Smooth muscle cell of the brain vasculature (primary cell): ENCODE results near the gene PRKRIP1.
"Not testable (repeated sequence)": the region's sequence is repeated elsewhere in the genome, so short reads cannot be mapped to it uniquely, and the experiment has no call there.

ENCODE experiments used
- DNase-seq: peaks from one replicate; pipeline ENCODE4 v3.0.0-alpha.2; 2012; ENCODE audit warnings: low read depth, low spot score

The PRKRIP1 gene

DNA sequence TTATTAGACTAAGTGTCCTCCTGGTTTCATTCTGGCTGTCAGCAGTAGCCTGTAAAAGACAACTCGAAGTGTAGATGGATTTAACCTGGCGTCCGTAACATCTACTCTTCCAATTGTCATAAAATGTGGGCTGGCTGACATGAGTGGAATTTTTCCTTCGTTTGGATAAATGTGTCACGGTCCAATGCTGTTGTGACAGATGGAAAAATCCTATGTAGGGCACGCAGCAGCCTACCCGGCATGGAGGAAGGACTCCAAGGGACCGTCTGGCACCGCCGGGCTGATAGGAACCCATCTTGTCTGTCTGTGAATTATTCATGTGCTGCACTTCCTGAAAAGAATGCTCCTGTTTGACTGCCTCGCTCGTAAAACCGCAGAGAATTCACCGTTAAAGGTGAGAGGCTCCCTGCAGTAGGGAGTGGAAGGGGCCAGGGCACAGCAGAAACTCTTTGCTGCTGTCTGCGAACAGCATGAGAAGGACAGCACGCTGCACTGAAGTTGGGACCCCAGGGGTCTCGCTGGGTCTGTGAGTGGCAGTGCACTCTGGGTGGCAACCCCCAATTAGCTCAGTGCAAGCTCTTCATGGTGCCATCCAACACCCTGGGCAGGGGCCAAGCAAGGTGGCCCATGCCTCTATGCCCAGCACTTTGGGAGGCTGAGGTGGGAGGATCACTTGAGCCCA is 35.6 kb downstream of the PRKRIP1 start:
- DNase-seq = no peak

DNA sequence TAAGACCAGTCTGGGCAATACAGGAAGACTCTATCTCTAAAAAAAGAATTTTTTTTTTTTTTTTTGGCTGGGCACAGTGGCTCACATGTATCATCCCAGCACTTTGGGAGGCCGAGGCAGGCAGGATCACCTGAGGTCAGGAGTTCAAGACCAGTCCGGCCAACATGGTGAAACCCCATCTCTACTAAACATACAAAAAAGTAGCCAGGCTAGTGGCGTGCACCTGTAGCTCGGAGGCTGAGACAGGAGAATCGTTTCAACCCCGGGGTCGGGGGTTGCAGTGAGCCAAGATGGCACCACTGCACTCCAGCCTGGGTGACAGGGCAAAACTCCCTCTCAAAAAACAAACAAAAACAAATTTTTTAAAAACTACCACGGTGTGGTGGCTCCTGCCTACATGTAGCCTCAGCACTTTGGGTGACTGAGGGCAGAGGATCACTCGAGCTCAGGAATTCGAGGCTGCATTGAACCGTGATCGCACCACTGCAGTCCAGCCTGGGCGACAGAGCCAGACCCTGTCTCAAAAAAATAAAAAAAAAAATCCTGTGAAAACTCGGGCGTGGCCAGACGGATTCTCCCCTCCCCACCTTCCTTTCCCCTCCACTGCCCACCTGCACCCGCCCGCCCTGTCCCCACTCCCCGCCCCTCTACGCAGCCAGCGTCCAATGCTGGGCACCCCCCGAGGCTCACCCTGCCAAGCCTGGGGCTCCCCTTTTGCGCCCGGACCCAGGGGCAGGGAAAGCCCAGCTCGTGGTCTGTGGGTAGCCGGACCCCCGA is 36.5 kb downstream of the PRKRIP1 start:
- DNase-seq = no peak

DNA sequence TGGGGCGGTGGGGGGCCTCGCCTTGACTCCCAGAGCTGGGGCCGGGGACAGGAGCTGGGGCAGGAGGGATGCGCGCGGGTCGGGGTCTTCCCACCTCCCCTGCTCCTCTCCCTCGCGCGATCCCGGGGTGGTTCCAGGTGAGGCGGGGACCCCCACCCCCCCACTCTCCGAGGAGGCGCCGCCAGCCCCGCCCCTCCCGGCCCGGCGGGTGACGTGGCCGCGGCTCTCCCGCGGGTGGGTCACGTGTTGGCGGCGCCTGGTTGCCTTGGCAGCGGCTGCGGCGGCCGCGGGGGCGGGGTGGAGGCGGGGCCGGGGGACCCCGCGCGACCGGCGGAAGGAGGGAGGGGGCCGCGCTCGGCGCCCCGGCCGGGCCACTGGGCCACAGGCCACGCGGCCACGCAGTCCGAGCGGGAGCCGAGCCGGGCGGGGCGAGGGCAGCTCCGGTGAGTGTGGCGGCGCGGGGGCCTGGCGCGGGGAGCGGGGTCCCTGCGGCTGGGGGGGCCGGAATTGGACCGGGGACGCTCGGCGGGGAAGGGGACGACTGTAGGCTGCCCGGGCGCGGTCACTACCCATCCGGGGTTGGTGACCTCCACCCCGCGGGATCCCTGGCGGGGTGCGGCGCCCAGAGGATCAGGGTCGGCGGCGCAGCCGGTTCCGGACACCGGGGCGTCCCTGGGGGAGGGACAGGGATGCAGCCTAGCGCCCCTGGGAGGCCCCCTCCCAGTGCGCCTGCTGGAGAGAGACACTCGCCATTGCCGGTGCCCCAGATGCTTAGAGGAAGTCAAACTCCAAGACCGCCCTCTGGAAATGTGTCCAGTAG is 37.3 kb downstream of the PRKRIP1 start, which contains the start of gene ORAI2:
Gene ORAI2, plus strand, starts transcription at position 357 of the 820 bp plus-strand sequence. CDS start 5,382 bp downstream, outside the sequence.
- DNase-seq = no peak

DNA sequence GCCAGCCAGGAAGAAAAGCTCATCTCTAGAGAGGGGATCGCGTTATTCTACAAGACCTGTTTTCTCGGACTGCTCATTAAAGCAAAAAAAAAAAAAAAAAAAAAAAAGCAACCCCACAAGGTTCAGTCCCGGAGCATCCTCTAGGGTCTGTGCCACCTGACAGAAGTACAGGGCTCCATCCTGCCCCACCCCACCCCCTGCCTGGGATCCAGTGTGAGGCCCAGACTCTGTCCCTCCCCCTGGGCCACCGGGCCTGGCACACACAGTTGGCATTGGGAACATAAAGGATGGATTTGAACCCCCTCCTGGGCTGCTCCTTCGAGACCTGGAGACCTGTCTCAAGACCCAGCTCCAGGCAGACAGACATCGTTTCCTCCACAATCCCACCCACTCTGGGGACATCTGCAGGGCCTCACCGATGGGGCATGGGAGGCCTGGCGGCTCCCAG is 37.9 kb downstream of the PRKRIP1 start:
- DNase-seq = no peak

DNA sequence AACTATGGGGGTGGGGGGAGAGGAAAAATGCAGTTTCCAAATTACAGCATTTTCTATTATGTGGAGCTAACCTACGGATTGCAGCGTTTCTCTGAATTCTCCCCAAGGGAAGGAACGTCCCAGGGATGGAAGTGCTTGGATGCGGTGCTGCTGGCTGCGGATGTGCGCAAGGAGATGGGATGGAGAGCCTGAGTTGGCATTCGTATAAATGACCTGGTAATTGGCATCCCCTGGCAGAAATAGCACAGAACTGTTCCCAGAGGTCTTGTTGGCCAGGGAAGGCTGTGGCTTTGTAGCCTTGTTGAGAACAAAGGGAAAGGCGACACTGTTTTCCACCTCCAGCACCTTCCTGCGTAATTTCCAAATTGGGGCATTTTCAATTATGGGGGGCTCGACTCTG is 40.0 kb downstream of the PRKRIP1 start:
- DNase-seq = no peak

GRCh38 chr7:102439963-102440795 is 44.0 kb downstream of the PRKRIP1 start:
- peak; percentile 21 for DNase-seq

GRCh38 chr7:102444961-102445673 is 49.0 kb downstream of the PRKRIP1 start:
- no peak for DNase-seq

- no peak for DNase-seq
Measured at GRCh38 chr7:102445674-102446071, 49.5 kb downstream of the PRKRIP1 start.

- no peak for DNase-seq
Measured at GRCh38 chr7:102446387-102447156, 50.4 kb downstream of the PRKRIP1 start.

DNA sequence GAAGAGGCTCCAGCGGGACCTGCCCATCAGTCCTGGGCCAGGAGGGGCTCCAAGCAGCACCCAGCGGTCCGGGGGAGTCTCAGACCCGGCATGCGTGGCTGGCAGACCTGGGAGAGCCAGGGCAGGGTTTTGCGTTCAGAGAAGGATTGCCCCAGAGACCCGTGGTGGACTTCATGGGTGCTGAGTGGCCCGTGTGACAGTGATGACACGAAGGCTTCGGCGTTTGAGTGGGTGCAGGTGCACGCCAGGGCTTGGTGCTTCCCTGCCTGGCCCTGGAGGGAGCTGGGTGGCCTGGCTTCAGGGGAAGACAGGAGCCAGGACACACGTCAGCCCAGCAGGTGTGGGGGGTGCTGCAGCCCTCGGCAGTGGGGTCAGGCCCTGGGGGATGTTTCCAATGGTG is 51.1 kb downstream of the PRKRIP1 start:
- DNase-seq = no peak

DNA sequence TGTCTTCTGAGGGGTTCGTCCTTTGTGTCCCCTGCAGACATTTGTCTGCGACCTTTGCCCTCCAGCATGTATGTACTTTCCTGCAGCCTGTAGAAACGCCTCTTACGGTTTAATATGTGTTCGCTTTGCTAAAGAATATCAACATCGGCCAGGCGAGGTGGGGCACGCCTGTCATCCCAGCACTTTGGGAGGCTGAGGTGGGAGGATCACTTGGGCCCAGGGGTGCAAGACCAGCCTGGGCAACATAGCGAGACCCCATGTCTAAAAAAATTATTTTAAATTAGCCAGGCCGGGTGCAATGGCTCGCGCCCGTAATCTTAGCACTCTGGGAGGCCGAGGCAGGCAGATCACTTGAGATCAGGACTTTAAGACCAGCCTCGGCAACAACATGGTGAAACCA is 53.0 kb downstream of the PRKRIP1 start:
- DNase-seq = no peak

DNA sequence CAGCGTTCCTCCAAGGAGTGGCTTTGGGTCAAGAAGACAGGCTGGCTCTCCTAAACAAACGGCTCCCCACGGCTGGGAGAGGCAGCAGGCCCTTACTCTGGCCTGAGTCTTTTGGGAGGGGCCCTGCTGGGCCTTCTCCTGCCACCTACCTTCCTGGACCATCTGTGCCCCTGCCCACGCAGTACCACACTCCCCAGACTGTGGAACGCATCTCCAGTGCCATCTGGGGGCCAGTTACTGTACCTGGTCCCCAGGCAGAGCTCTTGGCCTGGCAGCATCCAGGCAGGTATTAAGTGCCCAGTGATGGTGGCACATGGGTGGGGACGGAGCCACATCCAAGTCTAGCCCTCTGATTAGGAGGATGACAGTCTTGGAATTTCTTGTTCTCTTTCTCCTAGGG is 54.1 kb downstream of the PRKRIP1 start:
- DNase-seq = no peak

- DNase-seq = no peak
Measured at GRCh38 chr7:102451371-102452054, 55.4 kb downstream of the PRKRIP1 start.

GRCh38 chr7:102452451-102452850 is 56.3 kb downstream of the PRKRIP1 start:
- DNase-seq = no peak

DNA sequence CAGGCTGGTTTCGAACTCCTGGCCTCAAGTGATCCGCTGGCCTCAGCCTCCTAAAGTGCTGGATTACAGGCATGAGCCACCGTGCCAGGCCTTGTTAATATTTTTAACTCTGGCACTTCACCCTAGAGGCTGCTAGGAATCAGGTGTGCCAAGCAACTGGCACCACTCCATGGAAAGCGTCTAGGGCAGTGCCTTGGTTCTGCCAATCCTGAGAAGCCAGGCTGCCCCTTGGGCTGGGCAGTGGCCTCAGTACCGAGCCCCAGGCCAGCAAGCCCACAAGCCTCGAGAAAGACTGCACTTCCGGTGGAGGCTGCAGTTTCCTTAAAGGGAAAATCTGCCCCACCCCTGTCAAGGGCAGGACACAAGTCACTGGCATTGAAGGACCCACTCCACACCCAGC is 57.2 kb downstream of the PRKRIP1 start:
- DNase-seq = no peak

- DNase-seq = no peak
Measured at GRCh38 chr7:102454468-102454867, 58.3 kb downstream of the PRKRIP1 start.

DNA sequence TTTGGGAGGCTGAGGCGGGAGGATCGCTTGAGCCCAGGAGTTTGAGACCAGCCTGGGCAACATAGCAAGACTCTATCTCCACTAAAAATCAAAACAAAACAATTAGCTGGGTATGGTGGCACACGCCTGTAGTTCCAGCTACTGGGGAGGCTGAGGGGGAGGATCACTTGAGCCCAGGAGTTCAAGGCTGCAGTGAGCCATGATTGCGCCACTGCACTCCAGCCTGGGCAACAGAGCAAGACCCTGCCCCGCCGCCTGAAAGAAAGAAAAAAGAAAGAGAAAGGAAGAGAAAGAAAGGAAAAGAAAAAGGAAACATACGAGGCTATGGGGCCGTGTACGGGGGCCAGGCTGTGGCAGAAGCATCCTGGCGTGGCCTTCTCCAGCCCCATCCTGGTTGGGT is 58.8 kb downstream of the PRKRIP1 start:
- not testable (repeated sequence) for DNase-seq

DNA sequence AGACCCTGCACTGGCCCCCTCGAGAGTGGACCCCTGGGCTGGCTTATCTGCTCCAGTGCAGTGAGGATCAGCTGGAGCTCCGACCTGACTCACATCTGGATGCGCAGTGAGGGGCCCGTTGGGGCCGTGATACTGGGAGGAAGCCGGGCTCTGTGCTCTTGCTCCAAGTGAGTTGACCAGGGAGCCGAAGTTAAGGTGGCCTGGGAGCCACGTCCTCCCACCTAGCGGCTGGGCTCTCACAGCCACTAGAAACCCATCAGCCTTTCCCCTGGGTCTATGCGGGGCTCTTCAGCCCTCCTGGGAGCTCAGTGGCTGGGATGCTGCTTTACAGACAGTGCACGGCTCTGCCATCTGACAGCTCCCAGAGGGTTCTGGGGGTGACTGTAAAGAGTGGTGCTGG is 59.4 kb downstream of the PRKRIP1 start:
- no peak for DNase-seq

GRCh38 chr7:102456327-102456726 is 60.2 kb downstream of the PRKRIP1 start:
- no peak for DNase-seq
